ENCODE measurements around the gene ARHGEF19. TPM values are rescaled to one million over a fixed set of nuclear protein-coding genes. Genes with fewer than 3 reads are reported as not detected.

Gene ARHGEF19
- total RNA-seq, 1 experiment from 2014 or later, result 21.1 TPM

DNA sequence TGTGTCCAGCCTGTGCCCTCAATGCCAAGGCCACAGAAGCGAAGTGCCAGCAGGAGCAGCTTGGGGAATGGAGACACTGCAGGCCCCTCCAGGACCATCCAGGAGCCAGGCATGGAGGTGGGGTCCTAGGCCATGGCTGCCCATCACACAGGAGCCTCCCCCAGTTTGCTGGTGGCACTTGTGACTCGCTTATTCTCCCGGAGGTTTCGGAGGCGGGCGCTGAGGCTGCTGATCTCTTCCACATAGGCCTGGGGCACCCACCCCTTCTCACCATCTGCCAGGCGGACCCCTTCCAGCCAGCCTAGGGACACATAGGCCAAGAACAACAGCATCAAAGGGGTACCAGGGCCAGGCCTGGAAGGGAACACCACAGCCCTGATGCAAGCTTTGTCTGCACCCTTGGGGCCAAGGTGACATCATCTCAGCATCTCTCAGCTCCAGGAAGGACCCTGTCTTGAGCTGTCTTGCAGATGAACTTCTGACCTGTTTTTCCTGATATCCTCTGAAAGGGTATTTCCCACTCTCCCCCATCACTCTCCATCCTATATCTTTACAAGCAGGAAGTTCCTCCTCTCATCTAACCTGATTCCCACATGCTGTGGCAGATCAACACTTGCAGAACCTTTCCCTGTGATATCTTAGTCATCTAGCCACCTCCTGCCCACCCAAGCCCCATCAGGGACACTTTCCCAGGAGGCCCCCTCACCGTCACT, 13.9 kb downstream of the ARHGEF19 start:
- Histone ChIP-seq H3K14ac (ENCODE audit: insufficient read depth, low read length) (no peak overlapping the region), H2BK5ac (ENCODE audit: insufficient read length, low read length) (no peak overlapping the region), H3K79me2 (ENCODE audit: insufficient read depth, low read length) (no peaks in the 10 kb centered on the region; the same call in 1 of the 2 replicates), H4K91ac (ENCODE audit: insufficient read length, low read depth, low read length) (no peak overlapping the region), H3K27ac (ENCODE audit: insufficient read length, low read depth, low read length) (no peak overlapping the region), H2AFZ (ENCODE audit: low read length) (no peak overlapping the region), H3K56ac (ENCODE audit: insufficient read length, low read depth, low read length) (no peak overlapping the region), H4K8ac (replicated peaks; ENCODE audit: insufficient read length, low read depth, low read length) (no peak overlapping the region), H2BK15ac (ENCODE audit: low read depth, low read length) (no peak overlapping the region), H2BK120ac (ENCODE audit: low read depth, low read length, poor library complexity, severe bottlenecking) (no peak overlapping the region), H3K18ac (ENCODE audit: insufficient read length, low read depth, low read length) (no peak overlapping the region), H3K4ac (ENCODE audit: low read depth, low read length) (no peak overlapping the region), H3K27me3 (ENCODE audit: insufficient read depth, low read length) (no peaks in the 10 kb centered on the region), H3K4me1 (ENCODE audit: insufficient read depth, low read length) (no peaks in the 10 kb centered on the region), H3T11ph (ENCODE audit: low read length) (no peak overlapping the region), H2AK5ac (ENCODE audit: insufficient read length, low read length) (no peak overlapping the region), H3K9me3 (ENCODE audit: control insufficient read depth, low read depth, low read length) (no peaks in the 10 kb centered on the region), H3K9ac (ENCODE audit: extremely low read depth, insufficient read length, low read length) (no peak overlapping the region), H3K79me1 (ENCODE audit: insufficient read depth, low read depth, low read length, poor library complexity, severe bottlenecking) (no peaks in the 10 kb centered on the region), H4K5ac (ENCODE audit: insufficient read length, low read depth, low read length) (no peak overlapping the region), H4K20me1 (ENCODE audit: control insufficient read depth, insufficient read depth, insufficient read length) (no peaks in the 10 kb centered on the region), H3K4me2 (ENCODE audit: insufficient read depth, insufficient read length, low read length) (no peak overlapping the region), H3K23ac (ENCODE audit: insufficient read length, low read depth, low read length) (no peak overlapping the region), H3K23me2 (ENCODE audit: insufficient read length, low read depth, low read length, poor library complexity, severe bottlenecking) (no peaks in the 10 kb centered on the region), H2BK12ac (ENCODE audit: insufficient read length, low read depth, low read length) (no peak overlapping the region), H2BK20ac (ENCODE audit: low read depth, low read length, poor library complexity, severe bottlenecking) (no peak overlapping the region)
- H3K4me3 Mint-ChIP-seq, result no peak overlapping the region
- no peaks in the 10 kb centered on the region for H3K4me1 Mint-ChIP-seq
- peaks cover 10 to 47% (median 13%) of the 10 kb centered on the region in 3 experiments; a peak in 6 of 7 replicates for H3K36me3 Mint-ChIP-seq (ENCODE audit: insufficient read depth in 1 of 3, low read depth in 3 of 3)
- DNase-seq, result no peak
- H3K27me3 Mint-ChIP-seq (ENCODE audit: low read depth), result no peaks in the 10 kb centered on the region; the same call in 1 of the 2 replicates
- no CpG with 5 or more reads among the region's 8 CpGs for WGBS (ENCODE audit: extremely low coverage, insufficient read length, low lambda C conversion rate)
- H3K9me3 Mint-ChIP-seq, result no peaks in the 10 kb centered on the region
- TF ChIP-seq, protein P1, sequence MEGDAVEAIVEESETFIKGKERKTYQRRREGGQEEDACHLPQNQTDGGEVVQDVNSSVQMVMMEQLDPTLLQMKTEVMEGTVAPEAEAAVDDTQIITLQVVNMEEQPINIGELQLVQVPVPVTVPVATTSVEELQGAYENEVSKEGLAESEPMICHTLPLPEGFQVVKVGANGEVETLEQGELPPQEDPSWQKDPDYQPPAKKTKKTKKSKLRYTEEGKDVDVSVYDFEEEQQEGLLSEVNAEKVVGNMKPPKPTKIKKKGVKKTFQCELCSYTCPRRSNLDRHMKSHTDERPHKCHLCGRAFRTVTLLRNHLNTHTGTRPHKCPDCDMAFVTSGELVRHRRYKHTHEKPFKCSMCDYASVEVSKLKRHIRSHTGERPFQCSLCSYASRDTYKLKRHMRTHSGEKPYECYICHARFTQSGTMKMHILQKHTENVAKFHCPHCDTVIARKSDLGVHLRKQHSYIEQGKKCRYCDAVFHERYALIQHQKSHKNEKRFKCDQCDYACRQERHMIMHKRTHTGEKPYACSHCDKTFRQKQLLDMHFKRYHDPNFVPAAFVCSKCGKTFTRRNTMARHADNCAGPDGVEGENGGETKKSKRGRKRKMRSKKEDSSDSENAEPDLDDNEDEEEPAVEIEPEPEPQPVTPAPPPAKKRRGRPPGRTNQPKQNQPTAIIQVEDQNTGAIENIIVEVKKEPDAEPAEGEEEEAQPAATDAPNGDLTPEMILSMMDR (conservative IDR thresholded peaks at IDR 0.05), result no peak
- peak overlapping the region in 1 of 3 experiments; percentile 51; a peak in 1 of 7 replicates for H3K27ac Mint-ChIP-seq
